Stimulated activated CD4-positive, alpha-beta T cell treated with anti-CD3 and anti-CD28 coated beads, Interleukin-15, amount 100 ng/mL, for 48 hours (primary cell): ENCODE measurements around the gene FLT1.
A peak's percentile ranks its signal among the peaks of the same experiment; 100 is the strongest.

Experiments used
- DNase-seq, 2 donors: peaks; one replicate each; pipeline ENCODE4 v3.0.0-alpha.2; 2020; ENCODE audit warnings: low read depth in 2 of 2

FLT1 gene

DNA sequence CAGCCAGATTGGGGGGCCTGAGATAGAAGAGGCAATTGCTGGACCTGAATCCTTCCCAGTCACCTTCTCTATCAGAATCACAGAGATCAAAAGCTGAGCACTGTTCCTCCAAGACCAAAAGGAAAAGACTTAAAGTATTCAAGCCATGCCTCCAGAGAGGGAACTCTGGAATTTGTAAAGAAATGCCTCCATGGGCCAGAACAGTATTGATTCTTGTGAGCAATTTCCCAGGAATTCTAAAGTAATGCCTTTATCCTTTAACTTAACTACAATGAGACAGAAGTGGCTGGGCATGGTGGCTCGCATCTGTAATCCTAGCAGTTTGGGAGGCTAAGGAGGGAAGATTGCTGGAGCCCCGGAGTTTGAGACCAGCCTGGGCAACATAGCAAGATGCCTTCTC, 148.8 kb downstream of the FLT1 start:
- DNase-seq, result no peak

DNA sequence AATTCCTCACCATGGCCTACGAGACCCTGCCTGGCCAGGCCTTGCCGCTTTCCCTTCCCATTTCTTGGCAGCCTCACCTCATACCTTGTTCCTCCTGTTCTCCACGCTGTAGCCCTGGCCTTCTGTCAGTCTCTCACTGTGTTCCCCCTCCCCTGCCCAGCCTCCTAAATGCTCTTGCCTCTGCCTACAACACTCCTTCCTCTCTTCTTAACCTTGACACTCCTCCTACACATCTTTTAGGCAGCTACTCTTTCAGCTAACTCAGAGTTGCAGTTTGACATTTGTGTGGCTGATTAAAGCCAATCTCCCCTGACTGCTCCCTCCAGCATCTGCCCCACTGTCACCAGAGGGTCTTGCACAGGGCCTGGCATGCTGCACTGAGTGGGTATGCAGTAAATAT, 150.8 kb downstream of the FLT1 start:
- no peak for DNase-seq

- DNase-seq, result no peak
Measured at GRCh38 chr13:28342251-28342650, 152.7 kb downstream of the FLT1 start.

- DNase-seq, result no peak
Measured at GRCh38 chr13:28340272-28340793, 154.6 kb downstream of the FLT1 start.

DNA sequence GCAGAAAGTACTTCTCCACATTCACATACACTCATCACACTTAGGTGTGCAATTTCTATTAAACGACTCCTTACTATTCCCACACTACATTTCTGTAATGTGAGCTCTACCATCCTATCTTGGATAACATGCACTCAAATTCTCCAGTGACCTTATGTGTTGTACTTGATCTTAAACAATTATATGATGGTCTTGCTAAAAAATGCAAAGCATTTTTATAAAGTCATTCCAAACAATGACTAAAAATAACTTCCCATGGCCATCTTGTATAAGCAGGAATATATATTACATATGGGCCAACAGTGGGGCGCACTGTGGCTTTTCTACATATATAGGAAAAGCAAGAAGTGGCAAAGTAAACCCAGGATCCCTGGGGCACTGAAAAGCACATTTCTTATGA, 155.5 kb downstream of the FLT1 start:
- DNase-seq, result no peak

- no peak for DNase-seq
Measured at GRCh38 chr13:28338742-28339141, 156.2 kb downstream of the FLT1 start.

- DNase-seq, result no peak
Measured at GRCh38 chr13:28338006-28338574, 156.8 kb downstream of the FLT1 start.

GRCh38 chr13:28337166-28338005, 157.5 kb downstream of the FLT1 start:
- DNase-seq, result no peak

DNA sequence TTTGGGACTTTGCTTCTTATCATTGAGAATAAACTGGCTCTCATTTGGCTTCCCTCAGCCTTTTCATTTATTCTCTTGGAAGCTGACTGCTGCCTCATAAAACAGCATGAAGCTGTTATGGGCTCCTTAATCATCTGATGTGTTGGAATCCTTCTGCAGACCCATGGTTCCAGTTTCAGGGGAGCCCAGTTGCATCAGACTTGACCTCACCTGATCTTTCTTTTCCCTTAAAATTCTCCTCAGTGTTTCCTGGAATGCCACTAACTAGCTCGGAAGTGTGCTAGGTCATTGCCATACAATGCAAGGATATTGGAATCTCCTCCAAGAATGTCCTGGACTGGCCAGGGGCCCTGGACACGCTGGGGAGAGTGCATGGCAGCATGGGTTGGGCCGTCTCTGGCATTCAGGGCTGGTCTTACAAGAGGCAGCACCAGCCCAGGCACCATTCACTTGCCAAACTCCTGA, 158.7 kb downstream of the FLT1 start:
- DNase-seq, result no peak

DNA sequence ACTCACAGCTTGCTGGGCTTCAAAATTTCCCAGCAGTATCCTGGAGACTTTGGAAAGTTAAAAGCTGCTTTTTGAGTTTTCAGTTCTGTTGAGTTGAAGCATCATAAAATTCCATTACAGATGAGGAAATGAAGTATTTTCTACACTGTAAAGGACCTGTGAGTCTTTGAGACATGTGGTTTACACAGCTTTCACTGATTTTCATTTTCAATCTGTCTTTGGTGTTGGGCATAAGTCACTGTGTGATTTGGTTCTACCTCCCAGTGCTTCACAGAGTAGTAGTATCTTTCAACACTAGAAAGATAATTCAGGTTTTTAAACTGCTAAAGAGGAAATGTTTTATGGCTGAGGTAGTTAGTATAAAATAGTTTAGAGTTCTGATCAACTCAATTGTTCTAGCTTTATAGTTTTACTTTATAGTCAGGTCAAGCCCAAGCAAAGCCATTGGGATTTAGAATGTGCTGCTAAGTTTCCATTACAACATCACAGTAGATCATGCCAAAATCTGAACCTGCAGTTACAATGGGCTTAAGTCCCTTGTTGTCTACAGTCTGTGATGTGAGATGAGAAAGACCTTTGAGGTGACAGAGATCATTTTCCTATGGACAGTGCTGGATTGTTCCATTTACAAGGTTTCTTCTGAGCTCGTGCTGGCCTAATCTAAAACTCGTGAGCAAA, 161.6 kb downstream of the FLT1 start:
- no peak for DNase-seq

DNA sequence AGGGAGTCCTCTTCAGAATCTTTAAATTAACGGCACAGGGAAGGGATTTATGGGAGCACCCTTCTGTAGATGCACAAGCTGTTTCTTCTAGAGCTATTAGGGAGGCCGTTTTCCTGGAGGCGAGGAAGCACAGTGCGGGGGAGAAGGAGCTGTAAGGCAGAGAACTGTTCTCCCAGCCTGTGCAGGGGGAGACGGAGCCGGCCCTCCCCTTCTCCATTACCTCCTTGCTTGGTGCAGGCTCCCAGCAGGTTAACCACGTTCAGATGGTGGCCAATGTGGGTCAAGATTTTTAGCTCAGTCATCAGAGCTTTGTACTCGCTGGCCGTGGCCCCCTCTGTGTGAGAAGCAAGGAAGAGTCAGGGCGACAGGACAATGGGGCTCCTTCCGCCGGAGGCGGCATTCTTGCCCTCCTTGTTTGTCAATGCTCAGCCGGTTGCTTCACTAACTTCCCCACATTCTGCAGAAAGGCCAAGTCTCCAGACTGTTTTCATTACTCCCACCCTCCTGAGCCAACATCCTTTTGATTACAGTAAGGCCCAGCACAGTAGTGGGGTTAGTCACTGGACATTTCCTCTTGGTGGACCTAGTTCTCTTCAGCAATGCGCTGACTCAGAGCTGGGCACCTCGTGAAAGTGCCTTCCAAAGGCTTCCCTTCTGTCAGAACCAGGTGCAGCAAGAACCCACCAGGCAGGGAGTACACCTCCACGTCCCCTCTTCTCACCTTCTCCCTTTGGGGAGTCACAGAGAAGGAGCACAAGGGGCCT, 165.4 kb downstream of the FLT1 start:
- no peak for DNase-seq

DNA sequence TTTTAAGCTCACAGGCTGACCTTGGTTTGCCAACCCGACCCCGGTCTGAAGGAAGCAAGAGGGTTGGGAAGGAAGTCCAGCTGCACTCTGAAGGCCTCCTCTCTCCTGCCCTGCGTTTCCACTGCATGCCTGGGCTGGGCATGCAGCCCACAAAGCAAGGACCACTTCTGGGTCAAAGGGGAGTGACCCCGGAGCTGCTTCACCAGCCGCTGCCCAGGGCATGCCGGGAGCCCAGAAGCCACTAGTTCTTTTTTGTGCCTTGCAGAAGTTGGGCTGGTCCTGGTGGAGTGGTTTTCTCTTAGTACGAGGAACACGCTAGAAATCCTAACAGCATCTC, 166.7 kb downstream of the FLT1 start:
- no peak for DNase-seq

- no peak for DNase-seq
Measured at GRCh38 chr13:28327373-28328270, 167.3 kb downstream of the FLT1 start.

DNA sequence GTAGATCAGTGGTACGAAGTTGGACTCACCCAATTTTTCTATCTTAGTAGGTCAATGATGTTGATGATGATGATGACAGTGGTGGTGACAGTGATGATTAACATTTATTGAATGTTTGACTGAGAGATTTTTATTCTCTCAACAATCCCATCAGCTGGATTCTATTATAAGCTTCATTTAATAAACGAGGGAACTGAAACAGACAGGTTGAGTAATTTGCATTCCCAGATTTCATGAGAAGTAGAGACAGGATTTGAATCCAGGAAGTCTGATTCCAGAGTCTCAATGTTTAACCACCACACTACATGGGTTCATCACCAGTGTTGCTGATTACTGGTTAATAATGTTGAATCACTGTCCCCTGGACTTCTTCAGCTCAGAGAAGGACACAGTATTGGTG, 168.9 kb downstream of the FLT1 start:
- DNase-seq, result no peak

GRCh38 chr13:28325022-28325421, 169.9 kb downstream of the FLT1 start:
- DNase-seq, result no peak

- peak; percentile 22 to 41 for DNase-seq
Measured at GRCh38 chr13:28324181-28324789, 170.6 kb downstream of the FLT1 start.

- no peak for DNase-seq
Measured at GRCh38 chr13:28322256-28322905, 172.5 kb downstream of the FLT1 start.

GRCh38 chr13:28321756-28322155, 173.2 kb downstream of the FLT1 start:
- no peak for DNase-seq

DNA sequence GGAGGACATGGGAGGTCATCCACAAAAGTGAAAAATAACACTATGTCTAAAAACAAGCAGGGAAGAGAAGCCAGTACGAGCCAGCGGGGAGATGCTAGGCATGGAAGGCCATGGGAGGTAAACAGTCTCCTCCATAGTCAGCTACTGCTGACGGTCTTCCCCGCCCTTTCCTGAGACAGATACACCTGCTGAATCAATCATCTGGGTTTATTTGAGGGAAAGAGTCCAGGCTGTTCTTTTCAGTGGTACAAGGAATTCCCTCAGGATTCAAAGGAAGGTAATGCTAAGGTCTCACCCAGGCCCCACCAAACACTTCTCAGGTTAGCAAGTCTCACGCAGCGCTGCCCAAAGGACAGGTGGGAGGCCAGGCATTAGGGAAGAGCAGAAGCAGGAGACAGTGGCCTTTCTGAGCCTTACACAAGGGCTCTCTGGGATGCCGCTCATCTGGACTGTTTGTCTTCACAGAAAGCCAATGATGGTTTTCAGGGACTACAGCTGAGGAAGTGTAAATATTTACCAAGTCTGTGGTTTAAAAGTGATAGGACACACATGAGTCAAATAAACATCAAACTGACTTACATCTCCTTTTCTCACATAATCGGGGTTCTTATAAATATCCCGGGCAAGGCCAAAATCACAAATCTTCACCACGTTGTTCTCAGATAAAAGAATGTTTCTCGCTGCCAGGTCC, 173.9 kb downstream of the FLT1 start:
- no peak for DNase-seq
